OCI-LY1 (cell line): Measurements from ENCODE around the gene LRRC59.

Source experiments
- CTCF ChIP-seq: fragments of 200-600 bp; sonication (generic), shearing (Covaris generic); IDR thresholded peaks from 2 replicates; pipeline ENCODE4 v1.5.1; 2017; ENCODE audit warnings: mild to moderate bottlenecking, antibody characterized with exemption, low read length, moderate library complexity, mixed read lengths
- EZH2 ChIP-seq: fragments of 200-600 bp; sonication (generic), shearing (Covaris generic); IDR thresholded peaks from 2 replicates; pipeline ENCODE4 v1.8.0; 2017; ENCODE audit warnings: borderline replicate concordance, mixed run types, mild to moderate bottlenecking, antibody characterized with exemption, low read length, moderate library complexity, mixed read lengths

GRCh38 chr17:50364061-50364458 is 33.3 kb downstream of the LRRC59 start:
- no peak for TF ChIP-seq CTCF
- no peak for TF ChIP-seq EZH2
